ACHN (cell line): ENCODE data around the gene ZFP91.

Experiments used
- DNase-seq: peaks from one replicate; pipeline ENCODE4 v3.0.0-alpha.2; 2015
- in situ Hi-C: cut with HindIII; loops from 2 replicates; pipeline ENCODE4 v1.10.0; 2017; ENCODE audit warnings: low sequenced_read_pairs, low pct_ligation_motif_present, low pct_unique_long_range_greater_than_20kb

The ZFP91 gene

DNA sequence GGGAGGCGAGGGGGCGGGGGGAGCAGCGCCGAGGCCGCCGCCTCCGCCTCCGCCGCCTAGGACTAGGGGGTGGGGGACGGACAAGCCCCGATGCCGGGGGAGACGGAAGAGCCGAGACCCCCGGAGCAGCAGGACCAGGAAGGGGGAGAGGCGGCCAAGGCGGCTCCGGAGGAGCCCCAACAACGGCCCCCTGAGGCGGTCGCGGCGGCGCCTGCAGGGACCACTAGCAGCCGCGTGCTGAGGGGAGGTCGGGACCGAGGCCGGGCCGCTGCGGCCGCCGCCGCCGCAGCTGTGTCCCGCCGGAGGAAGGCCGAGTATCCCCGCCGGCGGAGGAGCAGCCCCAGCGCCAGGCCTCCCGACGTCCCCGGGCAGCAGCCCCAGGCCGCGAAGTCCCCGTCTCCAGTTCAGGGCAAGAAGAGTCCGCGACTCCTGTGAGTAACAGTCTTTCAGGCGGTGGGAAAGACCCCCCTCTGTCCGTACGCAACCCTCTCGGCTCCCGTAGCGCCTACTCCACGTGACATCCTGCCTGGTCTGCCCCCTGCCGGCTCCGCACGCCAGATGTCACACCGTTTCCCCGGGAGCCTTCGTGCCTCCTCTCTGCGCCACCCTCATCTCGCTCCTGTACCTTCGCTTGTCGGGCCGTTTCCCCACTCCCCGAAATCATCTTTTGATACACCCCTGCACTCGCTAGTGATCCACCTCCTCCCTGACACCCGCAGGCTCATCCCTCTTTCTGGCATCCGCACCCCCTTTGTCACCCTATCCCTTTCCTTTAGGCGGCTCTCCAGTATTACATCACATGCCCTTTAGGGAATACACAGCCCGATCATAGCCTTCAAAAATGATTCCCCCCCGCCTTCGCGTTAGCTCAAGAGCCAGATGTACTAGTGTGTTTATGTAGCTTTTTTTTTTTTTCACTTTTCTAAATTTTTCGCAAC lies 598 bp downstream of the ZFP91 start:
- peak; percentile 86 for DNase-seq
- in situ Hi-C loops, result no loop called here

DNA sequence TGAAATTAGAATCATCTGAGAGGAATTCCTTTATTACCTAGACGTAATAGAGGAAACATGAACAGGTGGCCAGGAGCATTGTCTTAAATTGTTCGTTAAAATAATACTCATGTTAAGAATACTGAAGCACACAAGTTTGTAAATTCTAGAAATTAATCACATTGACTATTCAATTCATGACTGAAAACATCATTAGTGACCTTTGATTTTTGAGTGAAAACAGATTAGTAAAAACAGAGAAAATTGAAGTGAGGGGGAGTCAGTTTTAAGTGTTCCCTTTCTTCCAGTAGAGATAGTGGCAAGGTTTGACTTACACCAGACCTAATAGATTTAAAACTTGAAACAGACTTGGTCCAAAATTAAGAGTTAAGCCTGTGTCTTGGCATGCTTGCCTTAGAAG lies 1.4 kb downstream of the ZFP91 start:
- DNase-seq, result no peak
- in situ Hi-C loops, result no loop called here

DNA sequence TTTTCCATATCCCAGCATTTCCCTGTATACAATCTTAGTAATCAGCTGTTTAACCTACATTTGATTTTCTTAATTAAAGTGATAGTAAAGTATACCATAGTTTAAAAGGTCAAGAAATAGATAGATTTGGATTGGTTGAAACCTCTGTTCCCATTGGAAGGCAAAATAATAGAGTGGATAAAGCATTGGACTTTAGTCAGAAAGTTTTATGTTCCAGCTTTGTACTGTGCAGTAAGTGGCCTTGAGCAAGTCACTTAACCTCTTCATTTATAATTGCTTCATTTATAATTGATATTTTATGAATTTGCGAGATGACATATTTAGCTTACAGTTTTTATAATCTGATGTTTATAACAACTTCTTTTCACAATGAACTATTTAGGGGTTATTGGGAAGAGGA lies 3.6 kb downstream of the ZFP91 start:
- in situ Hi-C loops, result no loop called here
- no peak for DNase-seq

DNA sequence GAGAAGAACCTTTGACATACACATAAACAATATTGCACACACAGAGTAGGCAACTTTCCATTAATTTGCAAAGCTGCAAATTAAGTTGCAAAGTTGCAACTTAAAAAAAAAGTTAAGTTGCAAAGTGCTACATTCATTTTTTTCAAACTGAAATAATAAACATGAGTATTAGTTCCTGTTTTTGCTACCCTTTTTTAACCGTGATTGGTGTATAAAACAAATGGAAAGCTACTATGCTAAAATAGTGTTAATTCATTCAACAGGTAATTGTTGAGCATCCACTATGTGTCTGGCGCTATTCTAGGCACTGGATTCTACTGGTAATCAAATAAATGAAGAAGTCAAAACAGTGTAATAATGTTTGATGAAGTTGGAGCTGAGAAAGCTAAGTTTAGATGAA lies 8.1 kb downstream of the ZFP91 start:
- DNase-seq, result no peak
- in situ Hi-C loops, result no loop called here

DNA sequence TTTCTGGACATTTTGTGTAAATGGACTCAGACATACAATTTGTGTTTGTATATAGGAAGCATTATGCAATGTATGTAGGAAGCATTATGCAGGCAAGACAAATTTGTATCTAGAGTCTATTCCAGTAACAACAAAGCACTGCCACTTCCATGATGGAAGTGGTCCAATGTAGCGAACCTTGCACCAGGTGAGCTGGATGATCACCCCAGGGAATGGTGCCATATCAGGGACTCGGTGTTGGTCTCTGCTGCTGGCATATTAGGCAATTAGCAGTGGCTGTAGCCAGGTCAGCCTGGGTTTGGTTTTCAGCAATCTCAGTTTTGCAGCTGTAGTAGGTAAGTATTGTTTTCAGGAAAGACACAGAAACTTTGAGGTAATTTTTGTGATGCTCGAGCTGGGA lies 12.8 kb downstream of the ZFP91 start:
- DNase-seq, result no peak
- in situ Hi-C loops, result no loop called here

DNA sequence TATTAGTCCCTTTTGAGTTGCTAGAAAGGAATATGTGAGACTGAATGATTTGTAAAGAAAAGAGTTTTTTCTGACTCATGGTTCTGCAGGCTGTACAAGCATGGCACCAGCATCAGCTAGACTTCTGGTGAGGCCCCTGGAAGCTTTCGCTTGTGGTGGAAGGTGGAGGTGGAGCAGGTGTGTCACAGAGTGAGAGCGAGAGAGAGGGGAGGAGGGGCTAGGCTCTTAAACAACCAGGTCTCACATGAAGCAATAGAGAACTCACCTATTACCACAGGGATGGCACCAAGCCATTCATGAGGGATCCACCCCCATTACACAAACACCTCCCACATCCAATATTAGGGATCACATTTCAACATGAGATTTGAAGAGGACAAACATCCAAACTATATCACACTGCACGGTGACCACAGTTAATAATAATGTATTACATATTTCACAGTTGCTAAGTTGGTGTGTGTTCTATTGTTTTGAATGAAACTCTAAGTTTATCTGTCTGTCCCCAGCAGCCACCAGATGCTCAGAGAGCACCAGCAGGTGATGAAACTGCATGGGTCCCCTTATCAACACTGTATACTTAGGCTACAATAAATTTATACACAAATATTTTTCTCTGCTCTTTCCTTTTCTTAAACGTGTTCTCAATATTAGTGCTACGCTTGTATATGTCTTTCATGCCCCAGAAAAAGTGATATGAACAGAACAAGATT lies 14.1 kb downstream of the ZFP91 start:
- in situ Hi-C loops, result no loop called here
- no peak for DNase-seq

DNA sequence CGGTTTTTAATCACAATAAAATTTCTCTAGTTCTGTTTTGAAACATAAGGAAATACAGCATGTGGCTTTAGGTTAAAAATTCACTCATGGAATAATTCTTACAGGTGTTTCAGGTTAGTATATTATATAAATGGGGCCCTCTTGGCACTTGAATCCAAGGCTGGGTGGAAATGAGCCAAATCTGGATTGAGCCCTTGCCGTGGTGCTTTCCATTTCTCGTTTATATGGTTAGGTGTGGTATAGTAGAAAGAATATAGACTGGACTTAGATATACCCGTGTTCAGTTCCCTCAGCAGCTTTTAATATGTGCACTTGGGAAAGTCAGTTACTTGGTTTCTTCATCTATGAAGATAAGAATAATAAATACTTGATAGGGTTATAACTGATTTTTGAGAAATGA lies 16.0 kb downstream of the ZFP91 start:
- in situ Hi-C loops, result no loop called here
- DNase-seq, result no peak

DNA sequence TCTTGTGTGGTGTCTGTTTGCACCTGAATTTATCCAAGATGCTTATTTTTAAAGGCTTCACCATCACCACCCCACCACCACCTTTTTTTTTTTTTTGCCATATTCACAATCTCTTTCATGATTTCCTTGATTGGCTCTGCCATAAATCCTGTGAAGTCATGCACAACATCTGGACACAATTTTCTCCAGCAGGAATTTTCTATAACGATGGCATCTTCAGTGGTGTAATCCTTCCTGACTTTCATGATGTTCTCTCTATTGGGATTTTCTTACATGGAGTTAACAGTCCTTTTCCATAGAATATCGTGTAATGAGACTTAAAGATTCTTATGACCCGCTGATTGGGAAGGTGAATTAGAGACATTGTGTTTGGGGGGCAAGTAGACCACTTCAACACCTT lies 17.8 kb downstream of the ZFP91 start:
- in situ Hi-C loops, result no loop called here
- no peak for DNase-seq

DNA sequence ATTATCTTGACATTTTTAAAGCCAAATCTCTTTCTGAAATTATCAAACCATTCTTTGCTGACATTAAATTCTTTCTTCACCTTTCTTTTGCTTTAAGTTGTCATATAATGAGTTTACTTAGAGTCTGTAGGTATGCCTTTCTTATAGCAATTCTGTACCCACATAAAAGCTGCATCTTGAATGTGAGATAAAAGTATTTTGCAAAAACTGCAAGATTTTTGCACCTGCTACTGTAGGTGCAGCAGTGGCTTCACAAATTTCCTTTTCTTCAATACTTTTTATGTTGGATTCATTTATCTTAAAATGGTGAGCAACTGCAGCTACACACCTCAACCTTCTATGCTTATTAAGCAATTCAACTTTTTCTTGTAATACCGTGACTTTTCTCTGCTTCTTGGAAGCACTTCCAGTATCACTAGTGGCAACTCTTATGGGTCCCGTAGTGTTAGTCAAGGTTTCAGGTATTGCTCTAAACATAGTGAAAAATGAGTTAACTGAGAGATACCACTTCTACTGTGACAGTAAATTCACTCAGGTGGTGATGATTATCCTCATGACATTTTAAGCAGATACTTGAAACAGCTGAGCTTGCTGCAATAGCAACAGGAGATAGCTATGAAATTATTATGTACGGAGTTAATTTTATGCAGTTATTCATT lies 18.8 kb downstream of the ZFP91 start:
- in situ Hi-C loops, result no loop called here
- DNase-seq, result no peak

DNA sequence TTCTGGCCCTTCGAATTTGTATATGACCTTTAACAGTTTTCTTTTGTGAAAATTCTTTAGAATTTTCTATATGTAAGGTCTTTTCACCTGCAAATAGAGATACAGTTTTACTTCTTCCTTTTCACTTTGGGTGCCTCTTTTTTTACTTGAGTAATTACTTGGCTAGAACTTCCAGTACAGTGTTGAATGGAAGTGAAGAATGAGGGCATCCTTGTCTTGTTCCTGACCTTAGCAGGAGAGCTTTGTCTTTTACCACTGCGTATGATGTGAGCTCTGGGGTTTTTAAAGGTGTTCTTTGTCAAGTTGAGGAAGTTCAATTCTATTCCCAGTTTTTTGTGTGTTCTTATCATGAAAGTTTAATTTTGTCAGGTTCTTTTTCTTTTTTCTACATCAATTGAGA lies 21.6 kb downstream of the ZFP91 start:
- no peak for DNase-seq
- in situ Hi-C loops, result no loop called here

DNA sequence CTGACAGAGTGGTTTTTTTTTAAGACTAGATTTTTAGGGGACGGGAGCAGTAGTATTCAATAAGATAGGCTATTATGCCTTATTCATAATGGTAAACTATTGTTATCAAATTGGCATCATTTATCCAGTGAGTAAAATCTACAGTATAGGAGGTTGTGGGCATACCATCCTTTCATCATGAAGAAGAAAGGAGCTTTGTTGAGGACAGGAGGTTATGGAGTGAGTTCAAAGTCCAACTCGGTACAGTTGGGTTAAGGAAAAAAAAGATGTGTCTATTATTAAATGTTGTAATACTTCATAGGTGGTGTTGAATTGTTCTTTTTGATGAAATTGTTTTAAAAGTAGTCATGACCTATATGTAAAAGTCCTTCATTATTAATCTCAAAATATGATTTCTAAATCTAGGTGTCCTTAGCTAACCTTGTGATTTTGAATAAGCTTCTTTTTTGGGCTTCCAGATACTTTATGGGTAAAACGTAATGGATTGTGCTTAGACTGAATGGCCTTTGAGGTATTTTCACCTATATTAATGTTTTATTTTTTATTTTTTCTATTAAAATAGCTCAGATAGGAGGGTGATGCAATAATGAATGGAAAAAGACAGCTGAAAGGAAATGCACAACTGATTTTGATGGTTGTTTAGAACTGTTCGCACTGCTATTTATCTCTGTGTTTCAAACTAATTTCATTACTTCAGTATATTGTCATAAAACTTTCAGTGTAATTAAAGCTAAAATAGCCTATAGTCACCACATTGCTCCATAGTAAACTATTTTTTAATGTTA lies 28.3 kb downstream of the ZFP91 start:
- in situ Hi-C loops, result no loop called here
- no peak for DNase-seq

DNA sequence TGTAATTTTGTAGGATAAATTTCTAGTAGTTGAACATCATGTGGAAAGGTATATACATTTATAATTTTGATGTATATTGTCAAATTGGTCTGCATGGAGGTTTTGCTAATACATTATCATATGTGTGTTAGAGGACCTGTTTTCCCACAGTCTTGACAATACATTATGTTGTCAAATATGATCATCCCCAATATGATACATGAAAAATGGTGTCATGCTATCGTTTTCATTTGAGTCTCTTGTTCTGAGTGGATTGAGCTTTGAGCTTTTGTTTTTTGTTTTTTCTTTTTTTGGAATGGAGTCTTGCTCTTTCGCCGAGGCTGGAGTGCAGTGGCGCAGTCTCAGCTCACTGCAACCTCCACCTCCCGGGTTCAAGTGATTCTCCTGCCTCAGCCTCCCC lies 29.5 kb downstream of the ZFP91 start:
- DNase-seq, result no peak
- in situ Hi-C loops, result no loop called here

DNA sequence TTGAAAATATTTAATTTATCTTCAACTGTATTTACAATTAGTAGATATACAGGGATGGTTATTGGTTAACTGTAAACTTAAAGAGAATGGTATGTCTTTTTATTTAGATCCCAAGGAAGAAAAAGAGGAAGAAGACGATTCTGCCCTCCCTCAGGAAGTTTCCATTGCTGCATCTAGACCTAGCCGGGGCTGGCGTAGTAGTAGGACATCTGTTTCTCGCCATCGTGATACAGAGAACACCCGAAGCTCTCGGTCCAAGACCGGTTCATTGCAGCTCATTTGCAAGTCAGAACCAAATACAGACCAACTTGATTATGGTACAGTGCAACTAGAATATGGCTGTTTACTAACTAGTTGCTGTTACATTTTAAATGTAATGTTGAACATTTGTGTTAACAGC lies 30.9 kb downstream of the ZFP91 start:
- DNase-seq, result no peak
- in situ Hi-C loops, result no loop called here

DNA sequence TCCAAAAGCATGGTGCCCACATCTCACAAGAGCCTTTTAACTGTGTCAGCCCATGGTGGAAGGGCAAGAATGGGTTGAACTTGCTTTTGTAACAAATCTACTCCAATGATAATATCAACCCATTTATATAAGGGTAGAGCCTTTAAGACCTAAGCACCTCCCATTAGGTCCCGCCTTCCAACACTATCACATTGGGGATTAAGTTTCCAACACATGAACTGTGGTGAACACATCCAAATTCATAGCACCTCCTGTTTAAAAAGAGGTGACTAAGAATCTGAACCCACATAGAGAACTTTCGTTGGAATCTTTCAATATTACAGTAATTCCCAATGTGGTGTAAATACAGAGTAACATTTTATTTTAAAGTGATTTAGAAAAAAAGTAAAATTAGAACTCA lies 34.4 kb downstream of the ZFP91 start:
- in situ Hi-C loops, result no loop called here
- no peak for DNase-seq

DNA sequence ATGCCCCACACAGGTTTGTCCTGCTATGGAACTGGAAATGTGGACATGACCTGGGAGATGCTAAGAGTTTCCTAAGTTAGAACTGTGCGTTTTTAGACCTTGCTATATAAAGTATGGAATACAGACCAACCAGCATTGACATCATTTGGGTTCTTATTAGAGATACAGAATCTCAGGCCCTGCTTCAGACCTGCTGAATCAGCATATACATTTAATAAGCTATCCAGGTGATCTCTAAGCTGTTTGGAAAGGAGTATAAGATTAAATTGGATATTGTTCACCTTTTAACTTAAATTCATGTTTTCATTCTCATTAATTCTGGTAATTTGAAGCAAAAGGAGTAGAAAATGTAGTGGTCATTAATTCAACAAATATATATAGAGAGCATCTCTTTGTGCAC lies 36.7 kb downstream of the ZFP91 start:
- in situ Hi-C loops, result no loop called here

DNA sequence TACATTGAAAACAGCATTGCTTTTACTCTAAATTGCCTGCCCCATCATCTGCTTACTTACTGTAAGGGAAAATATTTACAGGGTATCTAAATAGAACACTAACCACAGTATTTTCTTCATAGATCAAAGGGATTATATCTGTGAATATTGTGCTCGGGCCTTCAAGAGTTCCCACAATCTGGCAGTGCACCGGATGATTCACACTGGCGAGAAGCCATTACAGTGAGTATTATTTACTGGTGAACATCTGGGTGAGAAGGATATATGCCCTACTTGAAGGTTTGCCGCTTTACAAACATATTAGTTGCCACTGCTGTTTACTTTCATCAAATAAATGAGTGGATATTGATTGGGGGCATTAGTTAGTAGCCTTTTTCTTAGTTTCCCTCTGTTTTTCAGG lies 37.7 kb downstream of the ZFP91 start:
- DNase-seq, result peak; percentile 58
- in situ Hi-C loops, result no loop called here

More for the DNA sequence above, 36.7 kb downstream of the ZFP91 start:
- no peak for DNase-seq

DNA sequence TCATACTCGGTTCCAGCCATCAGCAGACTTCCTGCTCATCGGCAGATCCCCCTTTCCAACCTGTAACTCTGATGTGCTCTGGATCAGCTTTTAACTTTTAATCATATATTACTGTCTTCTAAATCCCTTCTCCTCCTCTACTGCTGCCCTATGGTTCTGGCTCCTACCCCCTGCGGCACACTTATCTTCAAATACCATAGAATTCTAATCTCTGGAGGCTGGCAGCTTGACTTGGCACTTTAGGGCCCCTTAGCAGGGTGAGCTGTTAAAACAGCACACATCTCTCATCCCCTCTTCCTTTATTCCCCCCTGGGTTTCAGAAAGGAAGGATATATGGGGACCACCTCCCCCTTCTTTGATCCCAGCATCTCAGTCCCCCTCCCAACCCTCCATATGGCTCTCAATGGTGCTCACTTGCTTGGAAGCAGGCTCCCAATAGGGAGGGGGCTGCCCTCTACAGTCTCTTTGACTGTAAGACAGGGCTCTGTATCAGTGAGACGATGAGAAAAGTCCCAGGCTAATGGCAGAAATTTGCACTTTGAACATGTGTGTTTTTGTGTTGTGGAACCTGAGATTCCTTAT lies 39.2 kb downstream of the ZFP91 start:
- DNase-seq, result no peak
- in situ Hi-C loops, result no loop called here

DNA sequence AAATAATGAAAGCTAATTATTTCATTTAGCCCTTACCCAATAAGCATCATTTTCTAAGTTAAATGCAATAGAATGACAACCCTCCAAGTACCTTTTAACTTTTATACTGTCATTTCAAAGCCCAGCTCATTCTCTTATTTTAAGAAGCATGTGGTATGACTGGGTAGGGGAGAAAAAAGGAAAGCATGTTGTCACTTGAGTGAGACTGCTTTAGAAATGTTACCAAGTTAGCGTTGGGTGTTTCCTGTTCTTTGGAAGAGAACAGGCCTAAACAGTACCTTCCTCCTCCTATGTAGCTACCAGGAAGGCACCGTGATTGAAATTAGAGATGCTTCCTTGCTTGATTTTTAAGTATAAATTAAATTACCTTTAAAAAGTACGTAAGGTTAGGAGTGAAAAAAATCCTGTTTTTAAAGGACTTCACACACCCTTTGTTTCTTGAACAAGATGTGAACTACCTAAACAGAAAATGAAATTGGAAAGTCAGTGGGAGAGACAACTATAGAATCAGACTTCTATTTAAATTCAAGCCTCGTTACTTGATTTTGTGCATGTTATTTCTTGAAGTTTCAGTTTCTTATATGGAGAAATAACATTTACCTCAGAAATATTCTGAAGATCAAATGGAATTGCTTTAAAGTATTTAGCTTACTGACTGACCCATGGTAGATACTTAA lies 42.9 kb downstream of the ZFP91 start:
- no peak for DNase-seq
- in situ Hi-C loops, result no loop called here
